ENCODE data around the gene MEF2C. TPM values are rescaled to one million over a fixed set of nuclear protein-coding genes. Genes with fewer than 3 reads are reported as not detected.

The MEF2C gene
- polyA plus RNA-seq, 3 donors: 32.0 to 89.3 (median 88.3) TPM

- H3K9ac ChIP-seq (ENCODE audit: insufficient read depth, low read length, poor library complexity, severe bottlenecking): no peak overlapping the region
- H3K4me2 ChIP-seq (replicated peaks; ENCODE audit: extremely low read depth, low read length, poor library complexity, severe bottlenecking): no peak overlapping the region
- no peak overlapping the region for H3K4me3 Mint-ChIP-seq
- H3K9me3 Mint-ChIP-seq: no peaks in the 10 kb centered on the region
- no peaks in the 10 kb centered on the region for H3K9me3 ChIP-seq (replicated peaks in 1 of 2; ENCODE audit: control insufficient read depth in 1 of 2, insufficient read depth in 1 of 2, low read length in 2 of 2)
- no peak for TF ChIP-seq CTCF (IDR thresholded peaks at IDR 0.05)
- H3K27me3 ChIP-seq (ENCODE audit: control insufficient read depth in 2 of 2, insufficient read depth in 2 of 2, low read length in 2 of 2): no peaks in the 10 kb centered on the region
- WGBS (ENCODE audit: insufficient coverage): no CpG with 5 or more reads among the region's 7 CpGs
- no peak overlapping the region for H3K27ac ChIP-seq (ENCODE audit: low read depth in 1 of 2, low read length in 2 of 2)
- no peaks in the 10 kb centered on the region for H3K27me3 Mint-ChIP-seq (ENCODE audit: low read depth in 3 of 3)
- peaks cover 0 to 4% of the 10 kb centered on the region in 2 donors for H3K36me3 Mint-ChIP-seq
- no peak overlapping the region for H3K4me3 ChIP-seq (replicated peaks in 1 of 3; ENCODE audit: low read depth in 2 of 3, low read length in 3 of 3)
- no peak overlapping the region for H3K27ac Mint-ChIP-seq
- no peaks in the 10 kb centered on the region for H3K4me1 Mint-ChIP-seq
- H3K36me3 ChIP-seq (replicated peaks in 1 of 2; ENCODE audit: control insufficient read depth in 1 of 2, insufficient read depth in 2 of 2, low read length in 2 of 2): no peaks in the 10 kb centered on the region
- no peaks in the 10 kb centered on the region for H3K79me2 ChIP-seq (ENCODE audit: insufficient read depth, low read length)
- no peak for DNase-seq
- no peak overlapping the region for H2AFZ ChIP-seq (ENCODE audit: insufficient read depth, low read depth, low read length, poor library complexity, severe bottlenecking)
- intact Hi-C loops (cut with micrococcal nuclease): no loop called here
- no peaks in the 10 kb centered on the region for H3K4me1 ChIP-seq (ENCODE audit: control insufficient read depth in 1 of 2, insufficient read depth in 2 of 2, low read length in 2 of 2)
- H4K20me1 ChIP-seq (ENCODE audit: insufficient read depth, low read length): no peaks in the 10 kb centered on the region
These were observed 43.8 kb upstream of the MEF2C start for GRCh38 chr5:88926774-88927173.

- Histone ChIP-seq H3K27me3 (ENCODE audit: control insufficient read depth in 2 of 2, insufficient read depth in 2 of 2, low read length in 2 of 2) (no peaks in the 10 kb centered on the region), H2AFZ (ENCODE audit: insufficient read depth, low read depth, low read length, poor library complexity, severe bottlenecking) (no peak overlapping the region), H3K4me3 (replicated peaks in 1 of 3; ENCODE audit: low read depth in 2 of 3, low read length in 3 of 3) (no peak overlapping the region), H3K27ac (ENCODE audit: low read depth in 1 of 2, low read length in 2 of 2) (no peak overlapping the region), H3K9ac (ENCODE audit: insufficient read depth, low read length, poor library complexity, severe bottlenecking) (no peak overlapping the region), H3K79me2 (ENCODE audit: insufficient read depth, low read length) (no peaks in the 10 kb centered on the region), H3K4me1 (ENCODE audit: control insufficient read depth in 1 of 2, insufficient read depth in 2 of 2, low read length in 2 of 2) (no peaks in the 10 kb centered on the region), H3K36me3 (replicated peaks in 1 of 2; ENCODE audit: control insufficient read depth in 1 of 2, insufficient read depth in 2 of 2, low read length in 2 of 2) (no peaks in the 10 kb centered on the region), H3K9me3 (replicated peaks in 1 of 2; ENCODE audit: control insufficient read depth in 1 of 2, insufficient read depth in 1 of 2, low read length in 2 of 2) (no peaks in the 10 kb centered on the region), H3K4me2 (replicated peaks; ENCODE audit: extremely low read depth, low read length, poor library complexity, severe bottlenecking) (no peak overlapping the region), H4K20me1 (ENCODE audit: insufficient read depth, low read length) (no peaks in the 10 kb centered on the region)
- Mint-ChIP-seq H3K4me1 (no peaks in the 10 kb centered on the region), H3K4me3 (no peak overlapping the region), H3K27me3 (ENCODE audit: low read depth in 3 of 3) (no peaks in the 10 kb centered on the region), H3K27ac (no peak overlapping the region), H3K9me3 (no peaks in the 10 kb centered on the region), H3K36me3 (peaks cover 0 to 4% of the 10 kb centered on the region in 2 donors)
- TF ChIP-seq CTCF (IDR thresholded peaks at IDR 0.05): no peak
- intact Hi-C loops (cut with micrococcal nuclease): no loop called here
- no CpG with 5 or more reads among the region's 2 CpGs for WGBS (ENCODE audit: insufficient coverage)
- no peak for DNase-seq
These were observed 42.9 kb upstream of the MEF2C start for GRCh38 chr5:88925692-88926490.

Measured in CD14-positive monocyte (primary cell).